CD4-positive, alpha-beta T cell treated with Interleukin-15 for 4 hours (primary cell): ENCODE data around the gene PHEX.
A peak's percentile ranks its signal among the peaks of the same experiment; 100 is the strongest.

Source experiments
- DNase-seq: peaks from one replicate; pipeline ENCODE4 v3.0.0-alpha.2; 2020; ENCODE audit warnings: low spot score

The PHEX gene

GRCh38 chrX:22148565-22148964 lies 116.4 kb downstream of the PHEX start:
- no peak for DNase-seq

- no peak for DNase-seq
Observed at GRCh38 chrX:22150371-22150770, 118.2 kb downstream of the PHEX start.

- DNase-seq = no peak
Observed at GRCh38 chrX:22155126-22155525, 123.0 kb downstream of the PHEX start.

- DNase-seq = no peak
Observed at GRCh38 chrX:22159071-22159470, 126.9 kb downstream of the PHEX start.

- no peak for DNase-seq
Observed at GRCh38 chrX:22163326-22163725, 131.2 kb downstream of the PHEX start.

GRCh38 chrX:22164770-22165388 lies 132.8 kb downstream of the PHEX start:
- no peak for DNase-seq

- no peak for DNase-seq
Observed at GRCh38 chrX:22165732-22166457, 133.8 kb downstream of the PHEX start.

- no peak for DNase-seq
Observed at GRCh38 chrX:22171287-22172060, 139.3 kb downstream of the PHEX start.

GRCh38 chrX:22173966-22174365 lies 141.8 kb downstream of the PHEX start:
- no peak for DNase-seq

- no peak for DNase-seq
Observed at GRCh38 chrX:22177950-22178515, 145.9 kb downstream of the PHEX start.

GRCh38 chrX:22184096-22184495 lies 152.0 kb downstream of the PHEX start:
- DNase-seq = no peak

GRCh38 chrX:22186165-22186564 lies 154.0 kb downstream of the PHEX start:
- no peak for DNase-seq

GRCh38 chrX:22192419-22193060 lies 160.4 kb downstream of the PHEX start:
- peak; percentile 33 for DNase-seq

GRCh38 chrX:22193851-22194659 lies 161.9 kb downstream of the PHEX start:
- DNase-seq = no peak

GRCh38 chrX:22194660-22194945 lies 162.5 kb downstream of the PHEX start:
- no peak for DNase-seq

- no peak for DNase-seq
Observed at GRCh38 chrX:22196149-22196548, 164.0 kb downstream of the PHEX start.

- DNase-seq = no peak
Observed at GRCh38 chrX:22202251-22202650, 170.1 kb downstream of the PHEX start.

- no peak for DNase-seq
Observed at GRCh38 chrX:22203186-22203585, 171.1 kb downstream of the PHEX start.

- DNase-seq = no peak
Observed at GRCh38 chrX:22206781-22207180, 174.7 kb downstream of the PHEX start.

GRCh38 chrX:22220941-22221340 lies 188.8 kb downstream of the PHEX start:
- DNase-seq = no peak

GRCh38 chrX:22234380-22234779 lies 202.3 kb downstream of the PHEX start:
- no peak for DNase-seq

GRCh38 chrX:22237479-22237878 lies 205.4 kb downstream of the PHEX start:
- no peak for DNase-seq
